ENCODE measurements around the gene SPTLC2.

- TF ChIP-seq POLR2AphosphoS5 (IDR thresholded peaks at IDR 0.05), result no peak
- TF ChIP-seq, protein P1, sequence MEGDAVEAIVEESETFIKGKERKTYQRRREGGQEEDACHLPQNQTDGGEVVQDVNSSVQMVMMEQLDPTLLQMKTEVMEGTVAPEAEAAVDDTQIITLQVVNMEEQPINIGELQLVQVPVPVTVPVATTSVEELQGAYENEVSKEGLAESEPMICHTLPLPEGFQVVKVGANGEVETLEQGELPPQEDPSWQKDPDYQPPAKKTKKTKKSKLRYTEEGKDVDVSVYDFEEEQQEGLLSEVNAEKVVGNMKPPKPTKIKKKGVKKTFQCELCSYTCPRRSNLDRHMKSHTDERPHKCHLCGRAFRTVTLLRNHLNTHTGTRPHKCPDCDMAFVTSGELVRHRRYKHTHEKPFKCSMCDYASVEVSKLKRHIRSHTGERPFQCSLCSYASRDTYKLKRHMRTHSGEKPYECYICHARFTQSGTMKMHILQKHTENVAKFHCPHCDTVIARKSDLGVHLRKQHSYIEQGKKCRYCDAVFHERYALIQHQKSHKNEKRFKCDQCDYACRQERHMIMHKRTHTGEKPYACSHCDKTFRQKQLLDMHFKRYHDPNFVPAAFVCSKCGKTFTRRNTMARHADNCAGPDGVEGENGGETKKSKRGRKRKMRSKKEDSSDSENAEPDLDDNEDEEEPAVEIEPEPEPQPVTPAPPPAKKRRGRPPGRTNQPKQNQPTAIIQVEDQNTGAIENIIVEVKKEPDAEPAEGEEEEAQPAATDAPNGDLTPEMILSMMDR (IDR thresholded peaks at IDR 0.05 in 8 of 11, conservative IDR thresholded peaks at IDR 0.05 in 3 of 11), result no peak
- no peak for TF ChIP-seq POLR2A (IDR thresholded peaks at IDR 0.05)
Measured at GRCh38 chr14:77490347-77490986, 126.0 kb downstream of the SPTLC2 start.

Data from spleen (tissue), 7 donors.